ENCODE data around the gene LTB4R2. TPM values are rescaled to one million over a fixed set of nuclear protein-coding genes. Genes with fewer than 3 reads are reported as not detected.
"Not testable (repeated sequence)": the region's sequence is repeated elsewhere in the genome, so short reads cannot be mapped to it uniquely, and the experiment has no call there.

LTB4R2 gene
- total RNA-seq, 2 experiments from 2014 or later = 18.5 to 19.6 TPM

DNA sequence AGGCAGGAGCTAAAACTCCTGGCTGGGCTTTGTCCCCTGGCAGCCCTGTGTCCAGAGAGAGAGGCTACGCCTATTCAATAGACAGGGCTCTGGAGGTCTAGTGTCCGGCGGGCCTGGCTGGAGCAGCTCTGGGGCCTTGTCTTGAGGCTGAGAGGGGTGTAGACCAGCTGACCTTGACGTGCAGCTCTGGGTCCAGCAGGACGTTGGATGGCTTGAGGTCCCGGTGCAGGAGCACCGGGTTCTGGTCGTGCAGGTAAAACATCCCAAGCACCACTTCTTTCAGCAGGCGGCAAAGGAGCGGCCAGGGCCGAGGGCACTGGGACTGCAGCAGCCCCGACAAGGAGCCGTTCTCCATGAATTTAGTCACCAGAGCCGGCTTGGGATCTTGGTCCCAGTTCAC lies 28.9 kb downstream of the LTB4R2 start:
- ChIA-PET CTCF (interaction anchor here (1.4 to 18.8 kb wide), 4 partner anchors 11 to 98 kb away, joined by 5 to 494 read pairs (median 19); partner anchors contain the start of genes CBLN3 and KHNYN), POLR2A (interaction anchor here (0.6 to 5.4 kb wide), 8 partner anchors 9 to 103 kb away, joined by 3 to 69 read pairs (median 8); partner anchors contain the start of genes CBLN3, DHRS1, KHNYN and NOP9)
- Mint-ChIP-seq H3K36me3 (ENCODE audit: low read depth) (peaks cover 33% of the 10 kb centered on the region), H3K4me3 (peak overlapping the region; percentile 97), H3K27ac (peak overlapping the region; percentile 6), H3K27me3 (peaks cover 33% of the 10 kb centered on the region), H3K9me3 (no peaks in the 10 kb centered on the region), H3K4me1 (peaks cover 47% of the 10 kb centered on the region)
- no peak for DNase-seq

GRCh38 chr14:24339284-24340151 lies 29.6 kb downstream of the LTB4R2 start, which contains the start of gene RIPK3:
RIPK3 (minus strand) TSS chr14:24339991; CDS start chr14:24339826, 165 bp downstream.
- Mint-ChIP-seq H3K9me3 (no peaks in the 10 kb centered on the region), H3K27ac (peak within 1 kb of the TSS; percentile 83), H3K4me3 (peak within 1 kb of the TSS; percentile 97), H3K4me1 (peaks cover 42% of the 10 kb centered on the region), H3K36me3 (ENCODE audit: low read depth) (peaks cover 33% of the 10 kb centered on the region), H3K27me3 (peaks cover 31% of the 10 kb centered on the region)
- ChIA-PET POLR2A (interaction anchor here (0.6 to 5.4 kb wide), 19 partner anchors 8 to 204 kb away, joined by 3 to 69 read pairs (median 4); partner anchors contain the start of genes CBLN3, DHRS1, KHNYN and LTB4R2), CTCF (interaction anchor here (0.8 to 18.8 kb wide), 7 partner anchors 12 to 102 kb away, joined by 3 to 494 read pairs (median 5); partner anchors contain the start of genes CBLN3, KHNYN and TINF2)
- peak; percentile 82 for DNase-seq

- Mint-ChIP-seq H3K36me3 (ENCODE audit: low read depth) (peaks cover 27% of the 10 kb centered on the region), H3K9me3 (no peaks in the 10 kb centered on the region), H3K4me3 (no peak overlapping the region), H3K27me3 (peaks cover 33% of the 10 kb centered on the region), H3K4me1 (peaks cover 34% of the 10 kb centered on the region), H3K27ac (no peak overlapping the region)
- ChIA-PET POLR2A (interaction anchor here (0.8 to 5.4 kb wide), 7 partner anchors 10 to 98 kb away, joined by 3 to 69 read pairs (median 6); partner anchors contain the start of genes CBLN3, KHNYN, RABGGTA and TINF2), CTCF (interaction anchor here (0.8 to 18.8 kb wide), 3 partner anchors 32 to 101 kb away, joined by 4 to 494 read pairs (median 5); partner anchors contain the start of genes CBLN3 and KHNYN)
- no peak for DNase-seq
These were observed 30.7 kb downstream of the LTB4R2 start for GRCh38 chr14:24340606-24341005.

GRCh38 chr14:24342889-24343288 lies 32.9 kb downstream of the LTB4R2 start:
- Mint-ChIP-seq H3K36me3 (ENCODE audit: low read depth) (peaks cover 8% of the 10 kb centered on the region), H3K4me1 (peaks cover 19% of the 10 kb centered on the region), H3K27me3 (peaks cover 42% of the 10 kb centered on the region), H3K27ac (no peak overlapping the region), H3K9me3 (no peaks in the 10 kb centered on the region), H3K4me3 (no peak overlapping the region)
- DNase-seq = no peak
- POLR2A ChIA-PET = no interaction called here
- CTCF ChIA-PET = interaction anchor here (2.8 kb wide), 1 partner anchor 9 kb away, joined by 13 read pairs; no protein-coding TSS in a partner anchor

- H3K4me3 Mint-ChIP-seq = no peak overlapping the region
- H3K36me3 Mint-ChIP-seq (ENCODE audit: low read depth) = no peaks in the 10 kb centered on the region
- peaks cover 47% of the 10 kb centered on the region for H3K27me3 Mint-ChIP-seq
- CTCF ChIA-PET = interaction anchor here (2.8 to 3.2 kb wide), 2 partner anchors 11 to 87 kb away, joined by 13 to 14 read pairs; no protein-coding TSS in a partner anchor
- no peak for DNase-seq
- peaks cover 8% of the 10 kb centered on the region for H3K4me1 Mint-ChIP-seq
- POLR2A ChIA-PET = interaction anchor here (1.3 kb wide), 1 partner anchor 87 kb away, joined by 3 read pairs; no protein-coding TSS in a partner anchor
- H3K27ac Mint-ChIP-seq = no peak overlapping the region
- H3K9me3 Mint-ChIP-seq = no peaks in the 10 kb centered on the region
These were observed 34.1 kb downstream of the LTB4R2 start for GRCh38 chr14:24343795-24344660.

DNA sequence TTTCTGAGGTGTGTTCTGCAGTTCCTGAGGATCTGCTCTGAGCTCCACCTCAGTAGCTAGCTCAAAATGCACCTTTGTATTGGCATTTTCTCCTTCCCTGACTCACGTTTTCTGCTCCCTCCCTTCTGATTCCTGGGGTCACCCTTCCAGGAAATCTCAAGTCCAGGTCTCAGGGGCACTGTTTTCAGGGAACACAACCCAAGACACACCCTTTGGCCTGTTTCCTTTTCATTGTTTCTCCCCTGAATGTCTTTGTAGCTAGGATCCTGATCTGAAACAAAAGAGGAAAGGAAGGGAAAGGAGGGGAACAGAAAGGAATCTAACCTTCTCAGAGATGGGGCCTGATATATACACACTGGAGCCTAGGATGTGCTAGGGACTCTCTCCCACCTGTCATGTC lies 37.2 kb downstream of the LTB4R2 start:
- Mint-ChIP-seq H3K9me3 (no peaks in the 10 kb centered on the region), H3K27ac (no peak overlapping the region), H3K36me3 (ENCODE audit: low read depth) (no peaks in the 10 kb centered on the region), H3K27me3 (peaks cover 63% of the 10 kb centered on the region), H3K4me3 (no peak overlapping the region), H3K4me1 (no peaks in the 10 kb centered on the region)
- ChIA-PET CTCF (interaction anchor here (1.2 to 3.2 kb wide), 4 partner anchors 13 to 84 kb away, joined by 3 to 14 read pairs (median 8); no protein-coding TSS in a partner anchor), POLR2A (interaction anchor here (1.6 kb wide), 1 partner anchor 8 kb away, joined by 6 read pairs; the partner anchor contains the start of gene RIPK3)
- no peak for DNase-seq

- POLR2A ChIA-PET = interaction anchor here (1.6 kb wide), 1 partner anchor 9 kb away, joined by 6 read pairs; the partner anchor contains the start of gene RIPK3
- H3K4me1 Mint-ChIP-seq = no peaks in the 10 kb centered on the region
- no peak for DNase-seq
- H3K27ac Mint-ChIP-seq = no peak overlapping the region
- H3K36me3 Mint-ChIP-seq (ENCODE audit: low read depth) = no peaks in the 10 kb centered on the region
- H3K9me3 Mint-ChIP-seq = no peaks in the 10 kb centered on the region
- CTCF ChIA-PET = interaction anchor here (1.6 to 1.8 kb wide), 2 partner anchors 14 to 16 kb away, joined by 4 to 13 read pairs; no protein-coding TSS in a partner anchor
- H3K4me3 Mint-ChIP-seq = no peak overlapping the region
- peaks cover 66% of the 10 kb centered on the region for H3K27me3 Mint-ChIP-seq
These were observed 38.2 kb downstream of the LTB4R2 start for GRCh38 chr14:24348186-24348585.

- Mint-ChIP-seq H3K9me3 (no peaks in the 10 kb centered on the region), H3K27ac (no peak overlapping the region), H3K27me3 (peaks cover 67% of the 10 kb centered on the region), H3K36me3 (ENCODE audit: low read depth) (no peaks in the 10 kb centered on the region), H3K4me1 (no peaks in the 10 kb centered on the region), H3K4me3 (no peak overlapping the region)
- CTCF ChIA-PET = no interaction called here
- POLR2A ChIA-PET = interaction anchor here (0.9 kb wide), 1 partner anchor 87 kb away, joined by 3 read pairs; no protein-coding TSS in a partner anchor
- no peak for DNase-seq
These were observed 39.8 kb downstream of the LTB4R2 start for GRCh38 chr14:24349742-24350141.

- Mint-ChIP-seq H3K4me3 (no peak overlapping the region), H3K9me3 (no peaks in the 10 kb centered on the region), H3K27ac (no peak overlapping the region), H3K4me1 (no peaks in the 10 kb centered on the region), H3K36me3 (ENCODE audit: low read depth) (no peaks in the 10 kb centered on the region), H3K27me3 (peaks cover 57% of the 10 kb centered on the region)
- ChIA-PET CTCF (interaction anchor here (1.5 to 1.7 kb wide), 2 partner anchors 19 to 80 kb away, joined by 4 to 8 read pairs; no protein-coding TSS in a partner anchor), POLR2A (interaction anchor here (1.2 kb wide), 1 partner anchor 10 kb away, joined by 3 read pairs; no protein-coding TSS in a partner anchor)
- no peak for DNase-seq
These were observed 41.6 kb downstream of the LTB4R2 start for GRCh38 chr14:24351517-24351916.

- no peaks in the 10 kb centered on the region for H3K9me3 Mint-ChIP-seq
- no peaks in the 10 kb centered on the region for H3K36me3 Mint-ChIP-seq (ENCODE audit: low read depth)
- ChIA-PET POLR2A (no interaction called here), CTCF (no interaction called here)
- H3K4me3 Mint-ChIP-seq = no peak overlapping the region
- peaks cover 53% of the 10 kb centered on the region for H3K27me3 Mint-ChIP-seq
- H3K4me1 Mint-ChIP-seq = no peaks in the 10 kb centered on the region
- H3K27ac Mint-ChIP-seq = no peak overlapping the region
- no peak for DNase-seq
These were observed 43.9 kb downstream of the LTB4R2 start for GRCh38 chr14:24353559-24354481.

DNA sequence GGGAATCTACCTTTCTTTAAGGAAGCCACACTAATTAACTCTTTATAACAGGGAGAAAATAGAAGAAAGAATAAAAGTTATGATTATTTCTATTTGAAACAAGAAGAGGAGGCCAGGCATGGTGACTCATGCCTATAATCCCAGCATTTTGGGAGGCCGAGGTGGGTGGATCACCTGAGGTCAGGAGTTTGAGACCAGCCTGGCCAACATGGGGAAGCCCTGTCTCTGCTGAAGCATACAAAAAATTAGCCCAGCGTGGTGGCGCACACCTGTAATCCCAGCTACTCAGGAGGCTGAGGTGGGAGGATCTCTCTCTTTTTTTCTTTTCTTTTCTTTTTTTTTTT lies 44.5 kb downstream of the LTB4R2 start:
- H3K9me3 Mint-ChIP-seq; H3K36me3 Mint-ChIP-seq (ENCODE audit: low read depth); H3K4me1 Mint-ChIP-seq; POLR2A ChIA-PET; H3K4me3 Mint-ChIP-seq; DNase-seq; H3K27ac Mint-ChIP-seq: not testable (repeated sequence)
- H3K27me3 Mint-ChIP-seq = peaks cover 47% of the 10 kb centered on the region
- CTCF ChIA-PET = interaction anchor here (0.7 kb wide), 1 partner anchor 85 kb away, joined by 3 read pairs; no protein-coding TSS in a partner anchor
